Thyroid gland (tissue), 4 donors: ENCODE measurements around the gene ABCA13. TPM values are rescaled to one million over a fixed set of nuclear protein-coding genes. Genes with fewer than 3 reads are reported as not detected.

Experiments
- DNase-seq, 2 donors: peaks; one replicate each; pipeline ENCODE4 v3.0.0-alpha.2; 2019
- H3K27ac ChIP-seq, 3 donors: fragments of 200-600 bp; sonication (generic); 1 replicate in 2 of 3; 2 replicates in 1 of 3; pipeline ENCODE4 v1.5.1; 2016 to 2019; ENCODE audit warnings: mild to moderate bottlenecking in 1 of 3, moderate library complexity in 1 of 3
- H3K27me3 ChIP-seq: fragments of 200-600 bp; sonication (generic); one replicate; pipeline ENCODE4 v1.5.1; 2019
- H3K36me3 ChIP-seq, 2 donors: fragments of 200-600 bp; sonication (generic); one replicate each; pipeline ENCODE4 v1.5.1; 2016 to 2019
- H3K4me1 ChIP-seq, 2 donors: fragments of 200-600 bp; sonication (generic); one replicate each; pipeline ENCODE4 v1.5.1; 2017 to 2019
- H3K4me3 ChIP-seq, 3 donors: fragments of 200-600 bp; sonication (generic); replicated peaks in 1 of 3; 1 replicate in 2 of 3; 2 replicates in 1 of 3; pipeline ENCODE4 v1.5.1; 2016; ENCODE audit warnings: mild to moderate bottlenecking in 1 of 3
- H3K9me3 ChIP-seq: fragments of 200-600 bp; sonication (generic); one replicate; pipeline ENCODE4 v1.5.1; 2017
- CTCF ChIP-seq, 6 experiments: fragments of 200-600 bp in 3 of 6; fragments of 450-650 bp in 3 of 6; sonication (generic) in 3 of 6; IDR thresholded peaks; one replicate each; pipeline ENCODE4 v1.5.1; 2016 to 2019; ENCODE audit warnings: antibody characterized with exemption in 6 of 6, mild to moderate bottlenecking in 2 of 6, inconsistent platforms in 1 of 6, moderate library complexity in 1 of 6
- POLR2A ChIP-seq, 2 donors: fragments of 450-650 bp; IDR thresholded peaks; one replicate each; pipeline ENCODE4 v1.6.1; 2017; ENCODE audit warnings: antibody characterized with exemption in 2 of 2, mild to moderate bottlenecking in 2 of 2, moderate library complexity in 1 of 2
- whole genome bisulfite sequencing, 2 donors: methylation state at CpG; one replicate each; pipeline ENCODE4 v1.1.5; 2017; 5-methylcytosine and 5-hydroxymethylcytosine counted together
- intact Hi-C: fragments of 100-400 bp; cut with DNase I; formaldehyde crosslinking; loops from one replicate; pipeline ENCODE4 v1.15.1; 2023
- total RNA-seq, 4 donors: library from RNA; depleted of rRNA; stranded (reverse); fragments of >200 nt; gene quantifications; one replicate each; pipeline ENCODE4 v1.2.3, GENCODE V29; 2016

Gene ABCA13
- total RNA-seq, 4 donors from 2014 or later = 7.6 to 13.3 (median 11.7) TPM

- DNase-seq = no peak
- Histone ChIP-seq H3K9me3 (no peaks in the 10 kb centered on the region), H3K36me3 (no peaks in the 10 kb centered on the region), H3K4me1 (no peaks in the 10 kb centered on the region), H3K4me3 (no peak overlapping the region), H3K27me3 (no peaks in the 10 kb centered on the region), H3K27ac (no peak overlapping the region)
- intact Hi-C loops = no loop called here
- WGBS, 2 donors = 83 to 92% methylated on average over 1 of the region's 1 CpG
- TF ChIP-seq CTCF (IDR thresholded peaks at IDR 0.05) = no peak
Observed at GRCh38 chr7:48667407-48667806, 496.1 kb downstream of the ABCA13 start.

- no peak for DNase-seq
- TF ChIP-seq POLR2A (IDR thresholded peaks at IDR 0.05) (no peak), CTCF (IDR thresholded peaks at IDR 0.05) (no peak)
- intact Hi-C loops = no loop called here
- 75 to 78% methylated on average over 1 of the region's 1 CpG for WGBS, 2 donors
- no peaks in the 10 kb centered on the region for H3K4me1 ChIP-seq
- H3K4me3 ChIP-seq = no peak overlapping the region
- H3K27ac ChIP-seq = no peak overlapping the region
- no peaks in the 10 kb centered on the region for H3K9me3 ChIP-seq
- H3K36me3 ChIP-seq = no peaks in the 10 kb centered on the region
- no peaks in the 10 kb centered on the region for H3K27me3 ChIP-seq
Observed at GRCh38 chr7:48671656-48672055, 500.4 kb downstream of the ABCA13 start.

GRCh38 chr7:48681006-48681405 is 509.7 kb downstream of the ABCA13 start:
- Histone ChIP-seq H3K27me3 (no peaks in the 10 kb centered on the region), H3K4me1 (no peaks in the 10 kb centered on the region), H3K27ac (no peak overlapping the region), H3K36me3 (no peaks in the 10 kb centered on the region), H3K9me3 (no peaks in the 10 kb centered on the region), H3K4me3 (no peak overlapping the region)
- WGBS, 2 donors = 68 to 78% methylated on average over 2 of the region's 2 CpGs
- TF ChIP-seq CTCF (IDR thresholded peaks at IDR 0.05) (no peak), POLR2A (IDR thresholded peaks at IDR 0.05) (no peak)
- intact Hi-C loops = no loop called here
- DNase-seq = no peak

- no peak for TF ChIP-seq POLR2A (IDR thresholded peaks at IDR 0.05)
- no peak for TF ChIP-seq CTCF (IDR thresholded peaks at IDR 0.05)
- intact Hi-C loops = no loop called here
- H3K27me3 ChIP-seq = no peaks in the 10 kb centered on the region
- no peak overlapping the region for H3K27ac ChIP-seq
- H3K4me1 ChIP-seq = no peaks in the 10 kb centered on the region
- no peaks in the 10 kb centered on the region for H3K9me3 ChIP-seq
- DNase-seq = no peak
- no peak overlapping the region for H3K4me3 ChIP-seq
- WGBS, 2 donors = 56 to 62% methylated on average over 1 of the region's 1 CpG
- no peaks in the 10 kb centered on the region for H3K36me3 ChIP-seq
Observed at GRCh38 chr7:48691788-48692187, 520.5 kb downstream of the ABCA13 start.

Other genes starting within 250 kb of the ABCA13 start
- gene PKD1L1, start 223.0 kb upstream of the ABCA13 start, total RNA-seq = under 1 TPM; under 0.01 to 0.17 (median 0.14) TPM
- gene HUS1, start 191.8 kb upstream of the ABCA13 start, total RNA-seq = 10 to 100 TPM; 32.1 to 83.8 (median 39.8) TPM
- gene SUN3, start 142.4 kb upstream of the ABCA13 start, total RNA-seq = not detected
- not detected for gene C7orf57, start 135.9 kb upstream of the ABCA13 start, total RNA-seq
- 10 to 100 TPM; 11.3 to 16.9 (median 15.0) TPM for gene UPP1, start 82.2 kb upstream of the ABCA13 start, total RNA-seq